Ectodermal cell (in vitro differentiated cells): ENCODE results near the gene SH3GL3.

Experiments
- H3K27ac ChIP-seq: 2 replicates; pipeline ENCODE4 v1.7.0; 2013; ENCODE audit warnings: mild to moderate bottlenecking, low read depth, low read length; ENCODE audit not compliant: insufficient read depth, poor library complexity, severe bottlenecking
- H3K27me3 ChIP-seq: 2 replicates; pipeline ENCODE4 v1.7.0; 2013; ENCODE audit warnings: mild to moderate bottlenecking, low read length; ENCODE audit not compliant: insufficient read depth, control insufficient read depth, poor library complexity, severe bottlenecking
- H3K36me3 ChIP-seq: one replicate; pipeline ENCODE4 v1.7.0; 2013; ENCODE audit warnings: low read length; ENCODE audit not compliant: control insufficient read depth, insufficient read depth
- H3K4me1 ChIP-seq: one replicate; pipeline ENCODE4 v1.7.0; 2013; ENCODE audit warnings: low read length; ENCODE audit not compliant: control insufficient read depth, insufficient read depth
- H3K4me3 ChIP-seq: 2 replicates; pipeline ENCODE4 v1.7.0; 2013; ENCODE audit warnings: low read depth, low read length, control low read depth; ENCODE audit not compliant: insufficient read depth
- H3K9me3 ChIP-seq: 2 replicates; pipeline ENCODE4 v1.7.0; 2013; ENCODE audit warnings: mild to moderate bottlenecking, low read length, moderate library complexity; ENCODE audit not compliant: control insufficient read depth
- WGBS, 2 experiments: methylation state at CpG; one replicate each; pipeline ENCODE4 v1.1.7; 2013; ENCODE audit warnings: missing lambda C conversion rate in 2 of 2; 5-methylcytosine and 5-hydroxymethylcytosine counted together

Gene SH3GL3

GRCh38 chr15:83435202-83435601 is 11.9 kb upstream of the SH3GL3 start:
- no peak overlapping the region for H3K4me3 ChIP-seq
- no peak overlapping the region for H3K27ac ChIP-seq
- H3K27me3 ChIP-seq: no peaks in the 10 kb centered on the region
- WGBS, 2 experiments: 93 to 94% methylated on average over 6 to 8 of the region's 8 CpGs
- no peaks in the 10 kb centered on the region for H3K9me3 ChIP-seq
- no peaks in the 10 kb centered on the region for H3K4me1 ChIP-seq
- H3K36me3 ChIP-seq: no peaks in the 10 kb centered on the region

DNA sequence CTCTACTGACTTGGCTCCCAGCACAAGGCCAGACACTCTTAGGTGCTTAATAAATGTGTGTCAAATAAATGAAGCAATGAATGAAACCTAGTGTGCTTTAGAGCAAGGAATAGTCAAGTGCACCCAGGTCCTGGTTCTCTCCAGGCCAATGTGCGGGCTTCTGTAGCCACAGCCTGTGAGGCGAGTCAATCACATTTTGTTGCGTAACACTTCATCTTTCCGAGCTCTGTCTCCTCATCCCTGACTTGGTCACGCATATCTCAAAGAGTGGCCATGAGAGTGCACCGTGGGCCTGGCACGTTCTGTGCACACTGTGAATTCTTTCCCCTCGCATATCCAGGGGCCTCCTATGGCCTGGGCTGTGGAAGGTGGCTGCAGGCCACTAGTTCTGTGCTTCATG is 11.4 kb upstream of the SH3GL3 start:
- 93 to 94% methylated on average over 8 of the region's 8 CpGs for WGBS, 2 experiments
- Histone ChIP-seq H3K4me3 (no peak overlapping the region), H3K27me3 (no peaks in the 10 kb centered on the region), H3K9me3 (no peaks in the 10 kb centered on the region), H3K36me3 (no peaks in the 10 kb centered on the region), H3K27ac (no peak overlapping the region), H3K4me1 (no peaks in the 10 kb centered on the region)

GRCh38 chr15:83436513-83437158 is 10.5 kb upstream of the SH3GL3 start:
- H3K9me3 ChIP-seq: no peaks in the 10 kb centered on the region
- 35 to 36% methylated on average over 6 of the region's 6 CpGs for WGBS, 2 experiments
- no peaks in the 10 kb centered on the region for H3K36me3 ChIP-seq
- H3K27me3 ChIP-seq: no peaks in the 10 kb centered on the region
- no peak overlapping the region for H3K27ac ChIP-seq
- H3K4me1 ChIP-seq: no peaks in the 10 kb centered on the region
- no peak overlapping the region for H3K4me3 ChIP-seq

DNA sequence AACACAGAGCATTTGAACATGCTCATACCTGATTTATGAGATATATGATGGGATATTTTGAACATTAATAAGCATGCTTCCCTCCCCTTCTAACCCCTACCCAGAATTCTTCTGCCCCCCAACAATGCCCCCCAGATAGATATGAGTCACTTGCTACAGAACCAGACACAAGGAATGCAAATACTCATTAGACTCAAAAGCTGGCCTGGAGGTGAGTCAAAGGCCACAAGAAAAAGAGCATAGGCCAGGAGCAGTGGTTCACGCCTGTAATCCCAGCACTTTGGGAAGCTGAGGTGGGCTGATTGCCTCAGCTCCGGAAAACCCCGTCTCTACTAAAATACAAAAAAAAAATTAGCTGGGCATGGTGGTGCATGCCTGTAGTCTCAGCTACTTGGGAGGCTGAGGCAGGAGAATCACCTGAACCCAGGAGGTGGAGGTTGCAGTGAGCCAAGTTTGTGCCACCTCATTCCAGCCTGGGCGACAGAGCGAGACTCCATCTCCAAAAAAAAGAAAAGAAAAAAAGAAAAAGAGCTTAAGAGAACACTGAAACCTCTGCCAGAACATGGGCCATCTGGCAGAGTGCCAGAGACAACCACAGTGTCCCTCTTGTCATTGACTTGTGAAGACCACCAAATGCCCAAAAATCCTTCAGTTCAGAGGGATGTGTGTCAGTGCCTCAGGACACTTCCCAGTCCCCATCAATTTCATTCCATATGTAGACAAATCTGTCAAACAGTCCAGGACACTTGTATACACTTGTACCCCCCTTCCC is 3.9 kb upstream of the SH3GL3 start:
- Histone ChIP-seq H3K36me3 (no peaks in the 10 kb centered on the region), H3K27me3 (peaks cover 13% of the 10 kb centered on the region), H3K4me3 (no peak overlapping the region), H3K9me3 (no peaks in the 10 kb centered on the region), H3K27ac (no peak overlapping the region), H3K4me1 (no peaks in the 10 kb centered on the region)
- 84 to 90% methylated on average over 5 of the region's 5 CpGs for WGBS, 2 experiments

GRCh38 chr15:83444936-83445335 is 2.2 kb upstream of the SH3GL3 start:
- peaks cover 24% of the 10 kb centered on the region for H3K27me3 ChIP-seq

DNA sequence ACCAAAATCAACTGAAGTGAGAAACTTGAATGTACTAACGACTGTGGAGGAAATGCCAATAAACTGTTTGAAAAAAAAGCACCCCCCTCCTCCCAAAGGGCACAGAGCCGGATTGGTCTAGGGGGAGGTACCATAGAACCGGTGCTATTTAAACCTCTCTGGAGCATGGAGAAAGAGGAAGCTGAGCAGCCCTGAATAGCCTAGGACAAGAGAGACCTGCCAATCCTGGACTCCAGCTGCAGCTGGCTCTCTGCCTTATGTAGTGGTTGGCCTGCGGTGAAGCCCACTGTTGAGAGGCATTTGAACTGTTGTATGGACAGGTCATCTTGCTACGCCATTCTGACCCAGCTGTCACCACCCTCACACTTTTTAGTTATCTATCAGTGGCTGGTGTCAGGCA is 1.5 kb upstream of the SH3GL3 start:
- Histone ChIP-seq H3K36me3 (no peaks in the 10 kb centered on the region), H3K9me3 (no peaks in the 10 kb centered on the region), H3K4me1 (no peaks in the 10 kb centered on the region), H3K4me3 (no peak overlapping the region), H3K27ac (no peak overlapping the region), H3K27me3 (peaks cover 24% of the 10 kb centered on the region)
- WGBS, 2 experiments: 68 to 72% methylated on average over 4 to 5 of the region's 5 CpGs

More at GRCh38 chr15:83444936-83445335, 2.2 kb upstream of the SH3GL3 start:
- no peak overlapping the region for H3K27ac ChIP-seq
- no peaks in the 10 kb centered on the region for H3K36me3 ChIP-seq
- no peak overlapping the region for H3K4me3 ChIP-seq
- no peaks in the 10 kb centered on the region for H3K9me3 ChIP-seq
- H3K4me1 ChIP-seq: no peaks in the 10 kb centered on the region

DNA sequence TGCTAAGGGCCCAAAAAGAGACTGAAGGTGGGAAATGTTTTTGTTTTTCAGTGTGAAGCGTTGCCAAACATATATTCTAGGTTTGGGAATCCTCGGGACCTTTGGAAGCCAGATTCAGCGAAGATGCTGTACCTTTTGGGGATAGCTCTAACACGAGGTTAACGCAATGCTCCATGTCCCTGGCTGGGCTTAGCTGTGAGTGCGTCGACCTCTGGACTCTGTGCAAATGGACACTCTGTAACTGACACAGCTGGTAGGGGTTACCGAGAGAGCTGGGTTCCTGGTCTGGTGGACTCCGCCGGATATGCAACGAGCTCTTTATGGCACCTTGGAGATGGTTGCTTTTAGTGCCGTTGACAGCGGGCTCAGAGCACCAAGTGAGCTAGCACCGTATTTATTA is 724 bp upstream of the SH3GL3 start:
- no peak overlapping the region for H3K4me3 ChIP-seq
- H3K27me3 ChIP-seq: peaks cover 24% of the 10 kb centered on the region
- 82 to 83% methylated on average over 14 of the region's 14 CpGs for WGBS, 2 experiments
- H3K36me3 ChIP-seq: no peaks in the 10 kb centered on the region
- H3K9me3 ChIP-seq: no peaks in the 10 kb centered on the region
- H3K4me1 ChIP-seq: no peaks in the 10 kb centered on the region
- H3K27ac ChIP-seq: no peak overlapping the region

DNA sequence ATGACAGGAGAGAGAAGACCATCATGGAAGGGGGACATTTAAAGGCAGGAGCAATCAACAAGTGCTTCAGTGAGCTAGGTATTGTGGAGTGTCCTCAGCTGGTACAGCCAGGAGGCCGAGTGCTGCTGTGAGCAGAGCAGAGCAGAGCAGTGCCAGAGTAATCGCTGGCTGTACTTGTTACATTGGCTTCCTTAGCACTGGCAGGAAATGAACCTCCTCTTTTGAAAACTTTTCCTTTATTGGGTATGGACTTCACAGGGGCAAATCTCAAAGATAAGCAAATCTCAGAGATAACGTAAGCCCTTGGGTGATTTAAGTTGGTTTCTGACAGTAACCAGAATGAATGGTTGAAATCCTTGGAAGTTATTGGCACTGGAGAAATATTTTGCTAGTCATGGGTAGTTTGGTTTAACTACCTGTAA is 2.1 kb downstream of the SH3GL3 start:
- H3K4me1 ChIP-seq: no peaks in the 10 kb centered on the region
- no peaks in the 10 kb centered on the region for H3K36me3 ChIP-seq
- WGBS, 2 experiments: 81 to 85% methylated on average over 3 of the region's 3 CpGs
- no peak overlapping the region for H3K27ac ChIP-seq
- H3K4me3 ChIP-seq: no peak overlapping the region
- H3K9me3 ChIP-seq: no peaks in the 10 kb centered on the region
- peaks cover 24% of the 10 kb centered on the region for H3K27me3 ChIP-seq

DNA sequence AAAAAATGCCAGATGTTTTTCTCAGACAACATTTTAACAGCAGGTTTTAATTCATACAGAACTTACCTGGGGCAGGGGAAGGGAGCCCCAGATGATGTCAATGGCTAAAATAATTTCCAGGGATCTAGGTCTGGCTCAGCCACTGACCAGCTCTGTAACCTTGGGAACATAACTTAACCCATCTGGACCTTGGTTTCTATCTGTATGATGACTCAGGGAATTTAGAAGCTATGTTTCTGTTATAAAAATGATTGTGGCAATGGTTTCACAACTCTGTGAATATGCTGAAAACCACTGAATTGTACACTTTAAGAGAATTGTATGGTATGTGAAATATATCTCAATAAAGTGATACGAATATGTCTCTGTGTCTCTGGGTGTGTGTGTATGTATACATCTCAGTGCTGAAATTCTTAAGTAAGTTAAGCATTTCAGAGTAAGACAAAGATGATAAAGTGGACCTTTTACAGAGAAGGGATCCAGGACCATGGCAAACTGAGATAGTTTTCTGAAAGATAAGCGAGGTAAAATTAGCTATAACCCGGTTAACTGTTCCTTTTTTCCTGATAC is 2.9 kb downstream of the SH3GL3 start:
- Histone ChIP-seq H3K4me1 (no peaks in the 10 kb centered on the region), H3K27me3 (peaks cover 24% of the 10 kb centered on the region), H3K4me3 (no peak overlapping the region), H3K27ac (no peak overlapping the region), H3K9me3 (no peaks in the 10 kb centered on the region), H3K36me3 (no peaks in the 10 kb centered on the region)
- WGBS, 2 experiments: 95 to 96% methylated on average over 3 of the region's 3 CpGs

GRCh38 chr15:83457149-83457548 is 10.0 kb downstream of the SH3GL3 start:
- no peaks in the 10 kb centered on the region for H3K27me3 ChIP-seq
- H3K4me3 ChIP-seq: no peak overlapping the region
- no peak overlapping the region for H3K27ac ChIP-seq
- WGBS, 2 experiments: 69 to 100% methylated on average over 1 of the region's 1 CpG
- no peaks in the 10 kb centered on the region for H3K4me1 ChIP-seq
- H3K9me3 ChIP-seq: no peaks in the 10 kb centered on the region
- no peaks in the 10 kb centered on the region for H3K36me3 ChIP-seq
